Ishikawa (cell line): ENCODE measurements around the gene LIN52.

Experiments
- CEBPB ChIP-seq: IDR thresholded peaks from 2 replicates; pipeline ENCODE4 v1.6.1; 2012
- CREB1 ChIP-seq: IDR thresholded peaks from 2 replicates; pipeline ENCODE4 v1.6.1; 2012; ENCODE audit warnings: low read depth
- EGR1 ChIP-seq: IDR thresholded peaks from 2 replicates; pipeline ENCODE4 v1.6.1; 2012
- EP300 ChIP-seq: IDR thresholded peaks from 2 replicates; pipeline ENCODE4 v1.6.1; 2012; ENCODE audit warnings: borderline replicate concordance
- FOXM1 ChIP-seq: IDR thresholded peaks from 2 replicates; pipeline ENCODE4 v1.6.1; 2012; ENCODE audit warnings: low read depth, borderline replicate concordance
- NFIC ChIP-seq: IDR thresholded peaks from 2 replicates; pipeline ENCODE4 v1.6.1; 2012
- RAD21 ChIP-seq: IDR thresholded peaks from 2 replicates; pipeline ENCODE4 v1.6.1; 2012; ENCODE audit warnings: low read depth
- TAF1 ChIP-seq: IDR thresholded peaks from 2 replicates; pipeline ENCODE4 v1.6.1; 2012; ENCODE audit warnings: low read depth, mild to moderate bottlenecking
- TCF12 ChIP-seq: IDR thresholded peaks from 2 replicates; pipeline ENCODE4 v1.6.1; 2012; ENCODE audit warnings: low read depth
- TEAD4 ChIP-seq: IDR thresholded peaks from 2 replicates; pipeline ENCODE4 v1.6.1; 2012
- YY1 ChIP-seq: IDR thresholded peaks from 2 replicates; pipeline ENCODE4 v1.6.1; 2012; ENCODE audit warnings: low read depth
- ZBTB7A ChIP-seq: IDR thresholded peaks from 2 replicates; pipeline ENCODE4 v1.6.1; 2012; ENCODE audit warnings: low read depth
- TF ChIP-seq, protein P1 (sequence below): IDR thresholded peaks from 2 replicates; pipeline ENCODE4 v1.6.1; 2012
- TF ChIP-seq, protein P2 (sequence below): IDR thresholded peaks from 2 replicates; pipeline ENCODE4 v1.6.1; 2012; ENCODE audit warnings: low read depth, mild to moderate bottlenecking
- TF ChIP-seq, protein P3 (sequence below): IDR thresholded peaks from 2 replicates; pipeline ENCODE4 v1.6.1; 2012

Gene LIN52

DNA sequence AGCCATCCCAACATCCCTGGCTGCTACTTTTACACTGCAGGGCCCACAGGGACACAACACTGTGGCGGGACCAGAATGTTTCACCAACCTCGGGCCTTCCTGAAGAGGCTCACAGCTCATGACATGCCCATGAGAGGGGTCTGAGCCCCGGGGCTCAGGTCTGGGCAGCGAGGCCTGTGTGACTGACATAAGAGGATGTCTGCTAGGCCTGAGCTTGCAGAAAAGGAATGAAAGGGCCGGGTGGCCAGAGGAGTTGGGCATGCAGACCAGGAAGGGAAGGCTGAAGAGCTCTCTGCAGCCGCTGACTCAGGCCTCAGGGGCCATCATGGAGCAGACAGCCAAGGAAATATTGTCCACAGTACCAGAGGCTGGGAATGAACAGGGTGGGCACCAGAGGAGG, 136.2 kb downstream of the LIN52 start:
- no peak for TF ChIP-seq ZBTB7A
- TF ChIP-seq RAD21: no peak
- TF ChIP-seq, protein P1, sequence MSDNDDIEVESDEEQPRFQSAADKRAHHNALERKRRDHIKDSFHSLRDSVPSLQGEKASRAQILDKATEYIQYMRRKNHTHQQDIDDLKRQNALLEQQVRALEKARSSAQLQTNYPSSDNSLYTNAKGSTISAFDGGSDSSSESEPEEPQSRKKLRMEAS: no peak
- TF ChIP-seq TCF12: no peak
- TF ChIP-seq CREB1: no peak
- TF ChIP-seq, protein P2, sequence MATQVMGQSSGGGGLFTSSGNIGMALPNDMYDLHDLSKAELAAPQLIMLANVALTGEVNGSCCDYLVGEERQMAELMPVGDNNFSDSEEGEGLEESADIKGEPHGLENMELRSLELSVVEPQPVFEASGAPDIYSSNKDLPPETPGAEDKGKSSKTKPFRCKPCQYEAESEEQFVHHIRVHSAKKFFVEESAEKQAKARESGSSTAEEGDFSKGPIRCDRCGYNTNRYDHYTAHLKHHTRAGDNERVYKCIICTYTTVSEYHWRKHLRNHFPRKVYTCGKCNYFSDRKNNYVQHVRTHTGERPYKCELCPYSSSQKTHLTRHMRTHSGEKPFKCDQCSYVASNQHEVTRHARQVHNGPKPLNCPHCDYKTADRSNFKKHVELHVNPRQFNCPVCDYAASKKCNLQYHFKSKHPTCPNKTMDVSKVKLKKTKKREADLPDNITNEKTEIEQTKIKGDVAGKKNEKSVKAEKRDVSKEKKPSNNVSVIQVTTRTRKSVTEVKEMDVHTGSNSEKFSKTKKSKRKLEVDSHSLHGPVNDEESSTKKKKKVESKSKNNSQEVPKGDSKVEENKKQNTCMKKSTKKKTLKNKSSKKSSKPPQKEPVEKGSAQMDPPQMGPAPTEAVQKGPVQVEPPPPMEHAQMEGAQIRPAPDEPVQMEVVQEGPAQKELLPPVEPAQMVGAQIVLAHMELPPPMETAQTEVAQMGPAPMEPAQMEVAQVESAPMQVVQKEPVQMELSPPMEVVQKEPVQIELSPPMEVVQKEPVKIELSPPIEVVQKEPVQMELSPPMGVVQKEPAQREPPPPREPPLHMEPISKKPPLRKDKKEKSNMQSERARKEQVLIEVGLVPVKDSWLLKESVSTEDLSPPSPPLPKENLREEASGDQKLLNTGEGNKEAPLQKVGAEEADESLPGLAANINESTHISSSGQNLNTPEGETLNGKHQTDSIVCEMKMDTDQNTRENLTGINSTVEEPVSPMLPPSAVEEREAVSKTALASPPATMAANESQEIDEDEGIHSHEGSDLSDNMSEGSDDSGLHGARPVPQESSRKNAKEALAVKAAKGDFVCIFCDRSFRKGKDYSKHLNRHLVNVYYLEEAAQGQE: no peak
- no peak for TF ChIP-seq EGR1
- no peak for TF ChIP-seq TAF1
- no peak for TF ChIP-seq EP300
- no peak for TF ChIP-seq FOXM1
- no peak for TF ChIP-seq NFIC
- TF ChIP-seq CEBPB: no peak
- TF ChIP-seq YY1: no peak

- TF ChIP-seq FOXM1 (no peak), TEAD4 (no peak), EGR1 (no peak), TCF12 (no peak), CEBPB (no peak), CREB1 (no peak)
- TF ChIP-seq, protein P1: no peak
Measured at GRCh38 chr14:74221741-74222140, 137.0 kb downstream of the LIN52 start.

- TF ChIP-seq RAD21 (no peak), ZBTB7A (no peak), TAF1 (no peak), FOXM1 (no peak), TEAD4 (no peak), NFIC (no peak), CREB1 (no peak)
- TF ChIP-seq, protein P2: no peak
- TF ChIP-seq, protein P1: no peak
Measured at GRCh38 chr14:74223016-74223415, 138.3 kb downstream of the LIN52 start.

DNA sequence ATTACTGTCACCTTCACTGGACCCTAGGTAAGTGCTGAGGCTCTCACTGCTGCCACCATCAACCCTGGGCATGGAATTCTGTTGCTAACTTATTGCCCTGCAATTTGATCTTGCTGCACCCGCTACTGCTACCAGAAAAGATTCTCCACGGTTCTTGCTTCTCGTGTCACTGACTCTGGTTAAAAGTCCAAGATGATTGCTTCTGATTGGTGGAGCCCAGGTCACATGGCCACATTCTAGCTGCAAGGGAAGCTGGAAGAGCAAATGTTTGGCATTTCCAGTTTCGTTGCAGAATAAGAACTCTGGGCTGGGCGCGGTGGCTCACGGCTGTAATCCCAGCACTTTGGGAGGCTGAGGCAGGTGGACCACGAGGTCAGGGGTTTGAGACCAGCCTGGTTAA, 147.0 kb downstream of the LIN52 start:
- TF ChIP-seq RAD21: no peak
- TF ChIP-seq, protein P3, sequence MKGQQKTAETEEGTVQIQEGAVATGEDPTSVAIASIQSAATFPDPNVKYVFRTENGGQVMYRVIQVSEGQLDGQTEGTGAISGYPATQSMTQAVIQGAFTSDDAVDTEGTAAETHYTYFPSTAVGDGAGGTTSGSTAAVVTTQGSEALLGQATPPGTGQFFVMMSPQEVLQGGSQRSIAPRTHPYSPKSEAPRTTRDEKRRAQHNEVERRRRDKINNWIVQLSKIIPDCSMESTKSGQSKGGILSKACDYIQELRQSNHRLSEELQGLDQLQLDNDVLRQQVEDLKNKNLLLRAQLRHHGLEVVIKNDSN: peak; percentile 70
- TF ChIP-seq CREB1: no peak

DNA sequence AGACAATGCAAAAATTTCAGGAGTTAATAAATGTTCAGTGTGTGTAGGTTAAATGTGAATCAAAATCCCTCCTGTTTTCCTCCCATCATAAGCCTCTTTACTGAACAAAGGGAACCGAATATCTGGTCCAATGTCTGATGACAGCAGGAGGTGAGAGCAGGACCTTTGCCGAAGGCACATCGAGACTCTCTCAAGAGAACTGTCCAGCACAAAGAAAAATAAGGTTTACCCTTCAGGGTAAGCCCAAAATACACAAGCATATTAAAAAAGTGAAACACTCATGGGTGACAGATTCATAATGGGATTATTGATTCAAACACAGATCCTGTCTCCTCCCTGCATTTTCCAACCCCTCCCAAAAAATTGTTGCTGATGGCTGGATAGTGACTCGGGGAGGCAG, 150.3 kb downstream of the LIN52 start:
- no peak for TF ChIP-seq TEAD4
- TF ChIP-seq, protein P2: peak; percentile 58

DNA sequence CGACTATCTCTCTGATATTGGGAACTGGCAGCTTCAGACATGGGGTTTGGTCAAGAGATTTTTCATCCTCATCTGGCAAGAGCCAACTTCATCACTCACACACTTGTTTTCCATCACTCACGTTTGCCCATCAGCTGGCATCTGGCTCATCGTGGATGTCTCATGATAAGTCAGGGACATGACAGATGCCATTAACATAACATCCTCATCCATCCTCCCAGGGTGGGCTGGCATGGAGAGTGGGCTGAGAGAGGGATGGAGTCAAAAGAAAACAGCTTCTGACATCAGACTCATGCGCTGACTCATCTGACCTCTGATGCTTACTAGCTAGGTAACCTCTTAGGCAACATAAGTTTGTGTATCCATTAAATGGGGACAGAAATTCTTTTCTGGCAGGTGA, 152.7 kb downstream of the LIN52 start:
- TF ChIP-seq CEBPB: no peak
